HG03064 (cell line): ENCODE measurements around the gene KSR1.
A peak's percentile ranks its signal among the peaks of the same experiment; 100 is the strongest.

Source experiments
- ATAC-seq: cut with Tn5 transposase; IDR thresholded peaks from one replicate; pipeline ENCODE4 v1.9.1; 2021; ENCODE audit warnings: low read depth; ENCODE audit not compliant: unreplicated experiment

KSR1 gene

DNA sequence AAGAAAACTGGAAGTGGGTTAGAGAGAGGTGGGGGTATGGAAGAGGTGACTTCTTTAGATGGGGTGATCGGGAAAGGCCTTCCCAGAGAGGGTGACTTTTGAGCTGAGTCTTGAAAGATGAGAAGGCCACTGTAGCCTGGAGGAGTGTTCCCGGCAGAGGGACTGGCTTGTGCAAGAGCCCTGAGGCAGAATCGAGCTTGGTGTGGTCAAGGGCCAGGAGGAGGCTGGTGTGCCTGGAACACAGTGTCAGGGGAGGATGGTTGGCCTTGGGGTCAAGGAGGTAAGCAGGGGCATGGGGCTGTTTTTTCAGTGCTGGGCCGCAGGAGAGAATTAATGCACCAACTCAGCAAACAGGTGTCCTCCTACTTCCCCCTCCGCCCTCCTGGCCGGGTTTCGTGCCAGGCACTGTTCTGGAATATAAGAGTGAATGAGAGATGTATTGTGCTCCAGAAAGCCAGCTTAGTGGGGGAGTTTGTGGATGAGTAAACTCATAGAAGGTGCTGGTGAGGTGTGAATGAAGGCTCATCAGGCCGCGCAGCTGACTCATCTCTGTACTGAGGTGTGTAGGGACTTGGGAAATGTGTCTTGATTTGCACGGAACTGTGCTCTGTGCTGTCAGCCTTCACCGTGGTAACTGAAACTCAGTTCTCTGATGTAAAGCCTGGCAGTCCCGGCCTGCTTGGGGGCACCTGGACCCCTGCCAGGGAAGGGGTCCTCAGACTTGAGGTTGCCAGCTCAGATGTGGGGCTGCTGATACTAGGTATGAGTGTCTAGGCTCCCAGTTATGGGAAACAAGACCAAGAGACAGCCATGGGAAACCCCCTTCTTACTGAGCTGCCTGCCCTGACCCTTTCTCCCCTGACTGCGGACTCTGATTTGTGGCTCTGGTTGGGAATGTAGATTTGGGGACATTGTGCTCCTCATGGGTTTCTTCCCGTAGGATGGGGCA is 15.3 kb downstream of the KSR1 start:
- ATAC-seq = peak; percentile 55

DNA sequence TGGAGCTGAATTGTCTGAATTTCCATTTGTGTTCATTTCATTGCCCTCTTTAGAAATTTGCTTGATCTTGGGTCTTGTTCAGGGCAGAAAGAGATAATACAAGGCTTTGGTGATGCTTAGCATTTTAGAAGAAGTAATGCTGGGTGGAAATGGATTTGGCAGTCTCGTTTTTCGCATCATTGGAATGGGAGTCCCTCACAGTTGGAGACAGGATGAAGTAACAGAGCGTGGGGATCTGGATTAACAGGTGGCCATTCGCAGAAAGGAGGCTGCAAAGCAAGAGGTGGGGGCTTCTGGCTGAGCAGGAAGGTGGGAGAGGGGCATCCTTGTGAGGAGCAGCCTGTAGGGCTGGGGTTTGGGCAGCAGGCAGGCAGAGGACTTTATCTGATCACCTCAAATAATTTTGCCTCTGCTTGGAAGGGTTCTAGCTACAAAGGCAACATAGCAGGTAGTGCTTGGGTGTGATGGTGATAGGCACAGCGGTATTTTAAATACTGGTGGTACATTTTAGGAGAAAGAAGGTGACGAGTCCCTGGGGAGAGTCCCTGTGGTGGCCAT is 17.0 kb downstream of the KSR1 start:
- no peak for ATAC-seq

DNA sequence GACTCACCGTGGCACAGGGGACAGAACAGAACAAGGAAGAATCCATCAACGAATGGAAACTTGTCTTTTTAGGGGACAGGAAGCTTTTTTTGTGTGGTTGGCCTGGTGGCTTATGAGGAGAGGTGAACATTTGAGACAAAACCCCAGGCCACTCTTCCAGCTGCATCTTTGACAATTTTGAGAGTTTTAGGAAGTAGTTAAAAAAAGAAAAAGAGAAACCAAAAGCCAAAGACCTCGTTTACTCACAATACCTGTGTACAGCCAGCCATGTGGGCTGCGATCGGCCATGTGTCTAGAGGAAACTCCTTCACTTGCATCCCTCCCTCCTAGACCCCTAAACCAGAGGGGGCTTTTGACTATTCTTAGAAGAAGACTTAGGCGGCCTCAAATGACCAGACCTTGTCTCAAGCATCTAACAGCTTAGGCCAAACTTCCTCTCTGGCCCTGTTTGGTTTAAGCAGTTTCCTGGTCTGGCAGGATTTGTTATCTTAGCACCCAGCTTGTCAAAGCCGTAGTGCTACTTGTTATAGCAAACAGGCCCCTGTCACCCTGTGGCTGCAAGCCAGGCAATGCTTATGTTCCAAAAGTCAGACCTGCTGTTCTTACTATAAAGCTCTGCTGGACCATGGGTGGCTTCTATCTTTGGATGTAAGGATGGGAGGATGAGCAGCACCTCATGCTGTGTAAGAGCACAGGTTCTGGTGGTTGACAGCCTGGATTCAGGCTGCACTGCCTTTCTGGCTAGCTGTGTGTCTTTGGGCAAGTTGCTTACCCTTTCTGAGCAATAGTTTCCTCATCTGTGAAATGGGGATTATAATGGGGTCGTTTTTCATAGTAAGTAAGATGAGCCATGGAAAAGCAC is 17.7 kb downstream of the KSR1 start:
- peak; percentile 29 for ATAC-seq

DNA sequence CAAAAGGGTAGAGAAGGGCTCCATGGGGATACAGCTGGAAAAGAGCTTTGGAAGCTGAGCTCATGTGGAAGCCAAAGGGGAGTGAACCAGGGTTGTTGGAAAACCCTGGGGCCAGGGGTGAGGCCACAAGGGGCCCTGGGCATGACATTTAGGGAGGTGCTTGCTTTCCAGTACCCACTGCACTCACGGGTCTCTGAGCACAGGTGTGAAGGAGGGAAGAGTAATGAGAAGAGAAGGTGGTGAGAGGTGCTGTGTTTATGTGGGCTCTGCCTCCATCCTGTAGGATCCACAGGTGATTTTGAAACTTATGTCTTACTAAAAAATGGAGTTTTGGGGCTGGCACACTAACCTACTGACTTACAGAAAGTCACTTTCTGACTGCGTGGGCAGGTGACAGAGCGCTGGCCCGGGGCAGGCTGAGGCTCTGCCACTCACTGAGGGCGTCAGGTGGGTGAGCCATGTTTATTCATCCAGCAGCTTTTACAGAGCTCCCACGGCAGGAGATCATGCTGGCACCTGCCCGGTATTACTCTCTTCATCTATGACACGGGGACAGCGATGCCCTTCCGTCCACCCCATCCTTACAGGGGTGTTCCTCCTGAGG is 18.9 kb downstream of the KSR1 start:
- no peak for ATAC-seq

DNA sequence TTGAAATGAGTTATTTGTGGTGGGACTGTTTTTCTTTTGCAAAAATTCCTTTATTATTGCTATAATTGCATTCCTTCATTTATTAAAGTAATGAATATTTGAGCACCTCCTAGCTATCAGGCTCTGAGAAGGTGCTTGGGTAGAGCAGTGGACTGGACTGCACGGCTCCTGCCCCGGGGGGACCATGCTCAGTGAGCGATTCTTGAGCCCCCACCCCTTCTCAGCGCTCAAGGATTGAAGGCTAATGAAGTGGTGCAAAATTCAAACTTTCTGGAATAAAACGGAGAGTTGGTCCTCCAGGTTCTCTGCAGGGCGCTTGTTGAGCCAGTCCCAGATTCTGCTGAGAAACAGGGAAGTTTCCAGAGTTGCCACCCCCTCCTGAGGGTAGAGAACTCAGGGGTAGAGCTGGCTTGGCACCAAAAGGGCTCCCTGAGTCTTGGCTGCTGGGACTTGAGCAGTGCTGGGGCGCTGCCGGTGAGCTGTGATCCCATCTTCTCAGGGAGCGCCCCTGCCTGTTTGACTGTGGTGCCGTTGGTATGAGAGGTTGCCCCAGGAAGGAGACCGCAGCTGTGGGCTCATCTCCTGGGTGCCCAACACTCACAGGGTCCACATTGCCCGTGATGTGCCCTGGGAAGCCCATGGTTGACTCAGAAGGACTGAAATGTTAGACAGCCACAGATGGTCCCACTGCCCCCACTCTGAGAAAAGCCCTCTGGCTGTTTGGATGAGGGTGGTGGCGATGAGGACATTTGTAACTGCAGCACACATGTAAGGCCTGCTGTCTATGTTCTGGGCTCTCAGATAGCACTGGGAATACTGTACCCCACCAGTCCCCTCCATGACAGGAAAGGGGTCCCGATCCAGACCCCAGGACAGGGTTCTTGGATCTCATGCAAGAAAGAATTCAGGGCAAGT is 20.0 kb downstream of the KSR1 start:
- ATAC-seq = no peak

DNA sequence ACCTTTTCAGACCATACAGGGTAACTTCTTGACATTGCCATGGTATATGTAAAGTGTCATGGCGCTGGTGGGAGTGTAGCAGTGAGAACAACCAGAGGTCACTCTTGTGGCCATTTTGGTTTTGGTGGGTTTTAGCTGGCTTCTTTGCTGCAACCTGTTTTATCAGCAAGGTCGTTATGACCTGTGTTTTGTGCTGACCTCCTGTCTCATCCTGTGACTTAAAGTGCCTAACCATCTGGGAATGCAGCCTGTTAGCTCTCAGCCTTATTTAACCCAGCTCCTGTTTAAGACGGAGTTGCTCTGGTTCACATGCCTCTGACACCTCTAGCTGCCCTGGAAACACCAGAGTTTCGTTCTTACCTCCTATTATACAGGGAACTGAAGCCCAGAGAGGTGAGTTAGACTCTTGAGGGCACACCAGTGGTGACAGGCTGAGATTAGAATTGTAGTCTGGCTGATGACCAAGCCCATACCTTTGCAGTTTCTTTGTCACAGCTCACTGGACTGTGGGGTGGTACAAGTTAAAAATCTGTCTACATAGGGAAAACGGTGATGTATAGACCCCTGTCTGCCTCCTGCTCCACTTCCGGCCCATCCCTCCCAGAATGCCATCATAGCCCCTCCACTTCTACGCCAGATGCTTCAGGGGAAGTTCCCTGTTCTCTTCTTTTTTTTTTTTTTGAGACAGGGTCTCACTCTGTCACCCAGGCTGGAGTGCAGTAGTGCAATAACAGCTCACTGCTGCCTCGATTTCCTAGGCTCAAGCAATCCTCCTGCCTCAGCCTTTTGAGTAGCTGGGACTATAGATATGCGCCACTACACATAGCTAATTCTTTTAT is 21.0 kb downstream of the KSR1 start:
- ATAC-seq = no peak

DNA sequence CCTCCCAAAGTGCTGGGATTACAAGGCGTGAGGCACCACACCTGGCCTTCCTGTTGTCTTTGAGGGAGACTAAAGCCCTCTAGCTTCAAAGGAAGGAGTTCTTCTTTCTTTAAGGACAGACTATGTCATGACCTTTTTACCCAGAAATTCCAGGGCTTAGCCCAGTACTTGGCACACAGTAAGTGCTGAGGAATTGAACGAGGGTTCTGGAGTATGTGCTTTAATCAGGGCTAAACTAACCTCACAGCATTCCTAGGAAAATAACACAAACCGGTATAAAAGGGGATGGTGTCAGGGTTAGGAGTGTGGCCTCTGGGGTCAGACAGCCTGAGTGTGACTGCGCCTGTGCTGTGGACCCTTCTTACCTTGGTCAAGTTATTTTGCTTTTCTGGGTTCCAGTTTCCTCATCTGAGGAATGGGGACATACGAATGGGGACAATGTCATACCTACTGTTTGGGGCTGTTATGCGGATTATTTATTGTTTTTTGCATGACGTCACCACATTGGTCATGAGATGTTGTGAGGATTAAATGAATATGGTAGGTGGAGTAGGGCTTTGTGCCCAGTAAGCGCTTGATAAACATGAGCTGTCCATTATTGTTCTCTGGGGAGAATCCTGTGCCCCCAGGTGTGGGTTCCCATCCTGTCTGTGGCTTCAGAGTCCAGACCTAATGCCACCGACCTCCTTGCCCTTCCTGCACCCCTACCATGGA is 21.9 kb downstream of the KSR1 start:
- no peak for ATAC-seq

DNA sequence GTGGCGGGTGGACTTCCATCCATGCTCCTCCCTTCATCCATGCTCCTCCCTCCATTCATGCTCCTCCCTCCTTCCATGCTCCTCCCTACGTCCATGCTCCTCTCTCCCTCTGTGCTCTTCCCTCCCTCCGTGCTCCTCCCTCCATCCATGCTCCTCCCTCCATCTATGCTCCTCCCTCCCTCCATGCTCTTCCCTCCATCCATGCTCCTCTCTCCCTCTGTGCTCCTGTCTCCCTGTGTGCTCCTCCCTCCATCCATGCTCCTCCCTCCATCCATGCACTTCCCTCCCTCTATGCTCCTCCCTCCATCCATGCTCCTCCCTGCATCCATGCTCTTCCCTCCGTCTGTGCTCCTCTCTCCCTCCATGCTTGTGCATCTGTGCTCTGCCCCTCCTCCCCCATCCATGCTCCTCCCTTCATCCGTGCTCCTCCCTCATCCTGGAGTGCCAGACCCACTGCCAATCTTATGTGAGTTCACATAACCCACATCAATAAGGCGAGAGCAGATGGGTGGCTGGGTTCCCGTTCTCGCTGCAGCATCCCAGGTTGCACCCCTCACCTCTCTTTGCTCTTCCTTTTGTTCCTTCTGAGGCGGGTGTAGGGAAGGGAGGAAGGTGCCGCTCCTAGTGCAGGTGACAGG is 22.8 kb downstream of the KSR1 start:
- no peak for ATAC-seq

DNA sequence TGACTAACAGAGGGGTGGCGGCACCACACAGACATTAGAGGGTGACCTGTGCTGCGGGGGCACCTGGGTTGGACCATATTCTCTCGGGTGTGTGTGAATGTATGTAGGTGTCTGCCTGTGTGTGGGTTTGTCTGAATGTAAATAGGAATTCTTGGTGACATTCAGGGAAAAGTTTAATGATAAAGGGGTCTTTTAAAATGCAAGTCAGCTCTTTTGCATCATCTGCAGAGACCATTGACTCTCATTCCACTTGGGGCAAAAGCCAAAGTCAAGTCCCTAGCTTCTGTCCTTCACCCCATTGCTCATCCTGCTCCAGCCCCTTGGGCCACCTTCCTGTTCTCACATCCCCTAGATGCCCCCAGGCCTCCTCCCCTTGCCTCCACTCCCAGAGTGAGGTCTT is 23.6 kb downstream of the KSR1 start:
- ATAC-seq = no peak

DNA sequence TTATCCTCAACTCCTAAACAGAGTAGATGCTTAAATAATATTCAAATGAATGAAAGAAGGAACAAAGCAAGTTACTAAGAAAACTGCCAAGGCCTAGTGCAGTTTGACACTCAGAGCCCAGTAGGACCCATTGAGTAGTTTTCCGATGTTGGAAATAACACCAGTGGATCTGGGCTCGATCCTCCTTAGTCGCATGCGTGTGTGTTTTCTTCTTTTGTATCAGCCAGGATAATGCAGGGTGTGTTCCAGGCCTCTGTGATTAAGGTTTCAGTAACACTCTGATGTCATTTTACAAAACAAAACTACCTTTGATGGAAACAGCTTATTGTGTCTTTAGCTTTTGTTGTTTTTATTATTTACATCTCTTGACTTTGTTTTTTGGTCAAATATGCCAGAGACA is 24.5 kb downstream of the KSR1 start:
- ATAC-seq = no peak

DNA sequence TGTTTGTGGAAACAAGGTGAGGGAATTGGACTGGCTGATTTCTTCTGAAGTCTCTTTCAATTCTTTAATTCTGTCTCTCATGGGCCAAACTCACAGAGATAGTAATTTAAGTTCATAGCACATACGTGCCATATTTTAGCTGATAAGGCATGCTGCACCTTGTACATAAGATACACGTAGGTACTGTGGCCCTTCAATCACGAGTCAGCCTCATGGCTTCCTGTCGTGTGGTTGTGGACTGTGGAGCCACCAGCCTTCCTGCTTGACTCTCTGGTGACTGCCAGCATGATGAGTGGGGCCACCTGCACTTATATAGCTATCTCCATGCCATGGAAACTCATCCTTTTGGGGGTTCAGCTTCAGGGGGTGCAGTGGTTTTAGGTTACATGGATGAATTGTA is 25.1 kb downstream of the KSR1 start:
- no peak for ATAC-seq

DNA sequence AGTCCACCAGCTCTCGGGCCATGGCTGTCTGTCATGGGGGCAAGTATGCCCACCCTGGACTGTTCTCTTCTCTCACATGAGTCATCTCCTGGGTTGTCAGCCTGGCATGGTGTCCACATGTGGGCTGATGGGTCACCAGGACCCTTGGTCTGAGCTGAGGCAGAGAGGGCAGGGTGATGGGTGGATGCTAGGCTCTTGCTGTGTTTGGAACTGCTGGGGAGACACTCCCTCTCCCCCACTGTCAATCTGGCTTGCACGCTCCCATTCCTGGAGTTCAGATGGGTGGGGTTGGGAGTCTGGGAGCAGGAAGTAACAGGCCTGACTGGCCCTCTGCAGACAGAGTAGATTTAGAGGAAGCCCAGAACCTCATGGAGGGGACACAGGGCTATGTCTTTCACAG is 28.9 kb downstream of the KSR1 start:
- ATAC-seq = no peak

DNA sequence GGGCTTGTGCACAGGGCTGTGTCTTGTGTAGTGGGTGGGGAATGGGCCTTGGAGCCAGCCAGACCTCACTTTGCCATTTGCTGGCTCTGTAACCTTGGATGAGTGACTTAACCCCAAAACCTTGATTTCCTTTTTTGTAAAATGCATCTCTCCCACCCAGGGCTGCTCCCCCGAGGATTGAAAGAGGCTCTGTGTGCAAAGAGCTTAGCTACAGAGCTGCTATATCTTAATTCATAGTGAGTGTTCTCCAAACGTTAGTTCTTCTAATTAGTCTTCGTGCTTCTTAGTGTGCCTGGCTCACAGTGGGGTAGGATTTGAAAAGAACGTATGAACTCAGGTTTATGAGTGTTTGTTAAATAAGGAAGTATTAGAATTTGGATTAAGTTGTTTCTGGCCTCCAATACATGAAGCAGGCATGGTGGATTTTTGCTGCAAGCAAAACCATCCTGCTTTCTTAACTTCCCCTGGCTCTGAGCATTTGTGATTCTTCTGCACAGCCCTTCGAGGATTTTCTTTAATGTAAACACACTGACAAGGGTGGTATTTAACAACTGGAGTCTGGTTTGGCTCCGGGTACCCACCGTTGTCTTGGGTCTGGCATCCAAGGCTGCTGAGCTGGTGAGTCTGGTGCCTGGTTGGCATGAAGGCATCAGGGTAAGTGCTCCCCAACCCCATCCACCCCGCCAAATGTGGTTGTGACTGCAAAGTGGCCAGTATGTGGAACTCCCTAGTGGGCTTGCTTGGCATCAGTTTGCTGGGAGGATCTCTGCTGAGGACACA is 29.7 kb downstream of the KSR1 start:
- ATAC-seq = no peak

DNA sequence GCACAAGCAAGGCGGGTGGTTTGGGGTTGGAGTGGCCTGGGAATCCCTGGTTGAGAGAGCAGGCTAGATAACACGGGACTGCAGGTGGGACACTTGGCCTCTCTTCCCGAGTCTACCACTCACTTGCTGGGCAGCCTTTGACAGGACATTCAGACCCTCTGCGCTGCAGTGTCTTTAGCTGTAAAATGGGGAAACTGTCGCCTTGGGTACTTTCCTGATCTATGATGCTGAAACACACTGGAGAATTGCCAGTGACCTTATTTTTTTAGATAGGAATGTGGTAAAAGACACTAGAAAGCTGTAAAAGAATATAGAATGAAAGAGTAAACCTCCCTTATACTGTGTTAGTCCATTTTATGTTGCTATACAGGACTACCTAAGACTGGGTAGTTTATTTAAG is 30.5 kb downstream of the KSR1 start:
- ATAC-seq = no peak

DNA sequence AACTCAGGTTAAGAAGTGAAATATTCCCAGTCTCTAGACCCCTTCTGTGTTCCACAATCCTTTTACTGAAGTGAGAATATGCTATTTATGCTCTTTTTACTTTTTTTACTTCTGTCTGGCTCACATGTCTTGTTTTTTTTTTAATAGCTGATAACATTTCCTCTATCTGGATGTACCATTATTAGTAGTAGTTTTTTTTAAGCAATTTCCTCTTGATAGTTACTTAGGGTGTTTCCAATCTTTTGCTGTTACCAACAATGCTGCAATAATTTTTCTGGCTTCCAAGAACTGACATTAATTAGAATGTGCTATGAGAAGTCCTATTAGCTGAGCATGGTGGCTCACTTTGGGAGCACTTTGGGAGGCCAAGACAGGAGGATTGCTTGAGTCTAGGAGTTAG is 32.0 kb downstream of the KSR1 start:
- ATAC-seq = no peak

DNA sequence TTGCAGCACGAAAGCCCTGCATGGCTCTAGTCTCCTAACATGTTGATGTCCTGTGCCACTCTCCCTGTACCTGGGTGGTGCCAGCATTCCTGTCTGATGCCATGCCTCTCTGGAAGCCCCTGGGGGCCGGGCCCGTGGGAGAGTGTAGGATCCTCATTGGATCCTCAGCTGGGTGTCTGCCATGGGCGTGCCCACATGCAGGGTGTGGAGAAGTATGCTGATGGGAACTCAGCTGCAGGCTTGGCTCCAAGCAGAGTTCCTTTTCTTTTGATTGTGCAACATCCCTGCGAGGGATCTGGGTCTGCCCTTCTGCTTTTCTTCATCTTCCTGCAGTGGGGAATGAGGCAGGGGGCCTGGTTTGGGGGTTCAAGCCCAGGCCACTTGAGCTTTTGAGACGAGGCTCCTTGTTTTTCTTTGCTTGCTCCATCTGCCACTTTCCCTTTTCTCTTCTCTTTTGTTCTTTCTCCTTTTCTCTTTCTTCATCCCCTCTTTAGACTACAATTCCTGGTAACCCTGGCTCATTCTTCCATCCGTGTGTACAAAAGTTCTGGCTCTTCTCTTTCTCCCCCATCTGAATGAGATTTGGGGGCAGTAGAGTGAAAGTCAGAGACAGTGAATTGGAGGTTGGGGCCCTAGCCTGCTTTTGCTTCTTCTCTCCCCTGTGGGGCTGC is 32.9 kb downstream of the KSR1 start:
- ATAC-seq = no peak

DNA sequence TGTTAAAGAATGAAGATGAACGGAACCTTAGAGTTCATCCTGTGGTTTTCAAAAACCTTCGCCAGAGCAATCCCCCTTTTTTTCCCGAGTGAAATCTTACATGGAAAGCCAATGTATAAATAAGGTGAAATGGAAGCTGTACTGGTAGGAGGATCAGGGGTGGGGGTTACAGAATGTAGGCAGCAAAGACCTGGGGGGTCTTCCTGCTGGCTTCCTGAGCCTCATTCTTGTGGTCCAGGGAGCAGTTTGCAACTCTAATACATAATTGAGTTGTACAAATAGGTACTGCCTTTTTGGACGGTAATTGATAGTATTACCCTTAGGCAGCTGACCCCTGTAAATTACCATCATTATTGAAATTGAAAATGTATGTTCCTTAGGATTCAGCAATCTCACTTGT is 34.1 kb downstream of the KSR1 start:
- ATAC-seq = no peak
